ENCODE results near the gene CCDC88B.

The CCDC88B gene

GRCh38 chr11:64372021-64372420, 32.0 kb downstream of the CCDC88B start:
- Histone ChIP-seq H4K20me1 (ENCODE audit: insufficient read depth, low read length) (no peaks in the 10 kb centered on the region), H3K4me3 (ENCODE audit: low read length) (no peak overlapping the region), H3K27ac (ENCODE audit: low read length) (no peak overlapping the region), H3K36me3 (replicated peaks; ENCODE audit: low read depth, low read length) (peaks cover 26% of the 10 kb centered on the region), H3K9me3 (ENCODE audit: insufficient read depth, low read length) (no peaks in the 10 kb centered on the region), H2AFZ (ENCODE audit: low read depth, low read length) (no peak overlapping the region), H3K9ac (ENCODE audit: low read length) (no peak overlapping the region), H3K4me2 (ENCODE audit: low read length) (no peak overlapping the region), H3K27me3 (ENCODE audit: low read depth, low read length) (no peaks in the 10 kb centered on the region), H3K79me2 (ENCODE audit: low read length) (no peaks in the 10 kb centered on the region), H3K4me1 (ENCODE audit: low read length) (peaks cover 9% of the 10 kb centered on the region)
- TF ChIP-seq, protein P1, sequence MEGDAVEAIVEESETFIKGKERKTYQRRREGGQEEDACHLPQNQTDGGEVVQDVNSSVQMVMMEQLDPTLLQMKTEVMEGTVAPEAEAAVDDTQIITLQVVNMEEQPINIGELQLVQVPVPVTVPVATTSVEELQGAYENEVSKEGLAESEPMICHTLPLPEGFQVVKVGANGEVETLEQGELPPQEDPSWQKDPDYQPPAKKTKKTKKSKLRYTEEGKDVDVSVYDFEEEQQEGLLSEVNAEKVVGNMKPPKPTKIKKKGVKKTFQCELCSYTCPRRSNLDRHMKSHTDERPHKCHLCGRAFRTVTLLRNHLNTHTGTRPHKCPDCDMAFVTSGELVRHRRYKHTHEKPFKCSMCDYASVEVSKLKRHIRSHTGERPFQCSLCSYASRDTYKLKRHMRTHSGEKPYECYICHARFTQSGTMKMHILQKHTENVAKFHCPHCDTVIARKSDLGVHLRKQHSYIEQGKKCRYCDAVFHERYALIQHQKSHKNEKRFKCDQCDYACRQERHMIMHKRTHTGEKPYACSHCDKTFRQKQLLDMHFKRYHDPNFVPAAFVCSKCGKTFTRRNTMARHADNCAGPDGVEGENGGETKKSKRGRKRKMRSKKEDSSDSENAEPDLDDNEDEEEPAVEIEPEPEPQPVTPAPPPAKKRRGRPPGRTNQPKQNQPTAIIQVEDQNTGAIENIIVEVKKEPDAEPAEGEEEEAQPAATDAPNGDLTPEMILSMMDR (IDR thresholded peaks at IDR 0.05; ENCODE audit: low read depth, low read length) = no peak
- no peak for TF ChIP-seq EZH2phosphoT487 (IDR thresholded peaks at IDR 0.05; ENCODE audit: low read depth)

- Histone ChIP-seq H2AFZ (ENCODE audit: low read depth, low read length) (peak overlapping the region; percentile 64), H3K27me3 (ENCODE audit: low read depth, low read length) (no peaks in the 10 kb centered on the region), H3K4me2 (ENCODE audit: low read length) (peak overlapping the region; percentile 83), H3K27ac (ENCODE audit: low read length) (no peak overlapping the region; the same call in 1 of the 2 replicates), H3K4me3 (ENCODE audit: low read length) (peak overlapping the region; percentile 82), H3K4me1 (ENCODE audit: low read length) (peaks cover 9% of the 10 kb centered on the region), H3K9ac (ENCODE audit: low read length) (peak overlapping the region; percentile 74), H3K36me3 (replicated peaks; ENCODE audit: low read depth, low read length) (peaks cover 20% of the 10 kb centered on the region), H3K79me2 (ENCODE audit: low read length) (no peaks in the 10 kb centered on the region), H3K9me3 (ENCODE audit: insufficient read depth, low read length) (no peaks in the 10 kb centered on the region), H4K20me1 (ENCODE audit: insufficient read depth, low read length) (no peaks in the 10 kb centered on the region)
- TF ChIP-seq, protein P1 (IDR thresholded peaks at IDR 0.05; ENCODE audit: low read depth, low read length) = no peak
- no peak for TF ChIP-seq EZH2phosphoT487 (IDR thresholded peaks at IDR 0.05; ENCODE audit: low read depth)
These were observed 33.0 kb downstream of the CCDC88B start for GRCh38 chr11:64372802-64373597.

DNA sequence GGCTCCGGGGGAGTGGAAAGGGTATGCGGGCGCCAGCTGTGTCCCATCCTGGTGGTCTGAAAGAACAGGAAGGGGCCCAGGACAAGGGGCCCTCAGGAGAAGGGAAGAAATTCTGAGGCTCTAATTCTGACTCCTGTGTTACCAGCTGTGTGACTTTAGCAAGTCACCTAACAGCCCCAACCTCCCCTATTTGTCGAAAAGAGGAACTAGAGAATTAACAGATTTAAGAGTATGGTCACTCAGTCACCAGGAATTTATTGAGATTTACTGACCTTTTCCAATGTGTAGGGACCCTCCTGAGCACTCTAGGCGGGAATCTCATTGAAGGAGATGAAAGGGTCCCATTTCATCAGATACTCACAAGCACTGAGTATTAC, 33.6 kb downstream of the CCDC88B start:
- H3K9ac ChIP-seq (ENCODE audit: low read length) = peak overlapping the region; percentile 74
- TF ChIP-seq, protein P1 (IDR thresholded peaks at IDR 0.05; ENCODE audit: low read depth, low read length) = no peak
- TF ChIP-seq EZH2phosphoT487 (IDR thresholded peaks at IDR 0.05; ENCODE audit: low read depth) = no peak
- peak overlapping the region; percentile 83 for H3K4me2 ChIP-seq (ENCODE audit: low read length)
- H3K4me1 ChIP-seq (ENCODE audit: low read length) = peaks cover 9% of the 10 kb centered on the region
- H3K4me3 ChIP-seq (ENCODE audit: low read length) = peak overlapping the region; percentile 82
- H3K36me3 ChIP-seq (replicated peaks; ENCODE audit: low read depth, low read length) = peaks cover 15% of the 10 kb centered on the region
- H3K9me3 ChIP-seq (ENCODE audit: insufficient read depth, low read length) = no peaks in the 10 kb centered on the region
- no peaks in the 10 kb centered on the region for H3K27me3 ChIP-seq (ENCODE audit: low read depth, low read length)
- no peak overlapping the region; the same call in 1 of the 2 replicates for H3K27ac ChIP-seq (ENCODE audit: low read length)
- H3K79me2 ChIP-seq (ENCODE audit: low read length) = no peaks in the 10 kb centered on the region
- peak overlapping the region; percentile 64; the same call in 1 of the 2 replicates for H2AFZ ChIP-seq (ENCODE audit: low read depth, low read length)
- H4K20me1 ChIP-seq (ENCODE audit: insufficient read depth, low read length) = no peaks in the 10 kb centered on the region

- Histone ChIP-seq H3K4me2 (ENCODE audit: low read length) (no peak overlapping the region), H3K27me3 (ENCODE audit: low read depth, low read length) (no peaks in the 10 kb centered on the region), H4K20me1 (ENCODE audit: insufficient read depth, low read length) (no peaks in the 10 kb centered on the region), H3K9me3 (ENCODE audit: insufficient read depth, low read length) (no peaks in the 10 kb centered on the region), H3K36me3 (replicated peaks; ENCODE audit: low read depth, low read length) (no peaks in the 10 kb centered on the region), H3K27ac (ENCODE audit: low read length) (no peak overlapping the region), H2AFZ (ENCODE audit: low read depth, low read length) (no peak overlapping the region), H3K79me2 (ENCODE audit: low read length) (no peaks in the 10 kb centered on the region), H3K4me3 (ENCODE audit: low read length) (no peak overlapping the region), H3K9ac (ENCODE audit: low read length) (no peak overlapping the region), H3K4me1 (ENCODE audit: low read length) (peaks cover 9% of the 10 kb centered on the region)
- TF ChIP-seq, protein P1 (IDR thresholded peaks at IDR 0.05; ENCODE audit: low read depth, low read length) = no peak
- TF ChIP-seq EZH2phosphoT487 (IDR thresholded peaks at IDR 0.05; ENCODE audit: low read depth) = no peak
These were observed 36.1 kb downstream of the CCDC88B start for GRCh38 chr11:64376071-64376470.

Data from OCI-LY3 (cell line).